IMR-90 (cell line): ENCODE data around the gene KIF21A. TPM values are rescaled to one million over a fixed set of nuclear protein-coding genes. Genes with fewer than 3 reads are reported as not detected.

Experiments used
- ATAC-seq: fragments of 200-7000 bp; cut with Tn5 transposase; 2 replicates; pipeline ENCODE4 v1.9.1; 2020; ENCODE audit warnings: low read depth, mild to moderate bottlenecking, moderate library complexity
- BruUV-seq: library from RNA; stranded (reverse); fragments of 400-500 nt; replicated peaks from 2 replicates; lab custom pipeline; 2021; lab: Mats Ljungman, UMichigan
- CTCF ChIA-PET: fragments of 300-600 bp; formaldehyde crosslinking; extraction: SDS; loops from one replicate; lab custom pipeline; 2021; ENCODE audit warnings: antibody characterized with exemption; lab: Yijun Ruan, JAX
- POLR2A ChIA-PET: fragments of 300-600 bp; sonication (Branson Sonifier 250); formaldehyde crosslinking; loops from one replicate; lab custom pipeline; 2022; ENCODE audit warnings: antibody characterized with exemption; ENCODE audit not compliant: unreplicated experiment; lab: Charles Lee
- DNase-seq: peaks from one replicate; pipeline ENCODE4 v3.0.0; 2013
- H2AFZ ChIP-seq: replicated peaks from 2 replicates; pipeline ENCODE3; 2013; ENCODE audit warnings: low read length, mild to moderate bottlenecking; ENCODE audit not compliant: poor library complexity
- H2AK5ac ChIP-seq: 2 replicates; pipeline ENCODE4 v1.6.1; 2013; ENCODE audit warnings: low read depth, low read length, inconsistent platforms
- H2AK9ac ChIP-seq: replicated peaks from 2 replicates; pipeline ENCODE3; 2013; ENCODE audit warnings: mild to moderate bottlenecking, low read depth, low read length, moderate library complexity; ENCODE audit not compliant: poor library complexity
- H2BK120ac ChIP-seq: 2 replicates; pipeline ENCODE4 v1.6.1; 2013; ENCODE audit warnings: low read depth, low read length, inconsistent platforms
- H2BK15ac ChIP-seq: 3 replicates; pipeline ENCODE4 v1.6.1; 2013; ENCODE audit warnings: low read depth, low read length, inconsistent platforms
- H2BK20ac ChIP-seq: 2 replicates; pipeline ENCODE4 v1.6.1; 2013; ENCODE audit warnings: low read depth, mild to moderate bottlenecking, inconsistent platforms, low read length, moderate library complexity
- H2BK5ac ChIP-seq: 2 replicates; pipeline ENCODE4 v1.6.1; 2013; ENCODE audit warnings: mild to moderate bottlenecking, low read depth, low read length, inconsistent platforms; ENCODE audit not compliant: poor library complexity, severe bottlenecking
- H3K14ac ChIP-seq: replicated peaks from 2 replicates; pipeline ENCODE4 v1.6.1; 2013; ENCODE audit warnings: low read depth, low read length, inconsistent platforms
- H3K18ac ChIP-seq: 2 replicates; pipeline ENCODE4 v1.6.1; 2013; ENCODE audit warnings: low read depth, low read length, control low read depth
- H3K23ac ChIP-seq: 2 replicates; pipeline ENCODE4 v1.6.1; 2013; ENCODE audit warnings: low read depth, low read length, inconsistent platforms
- H3K27ac ChIP-seq: 2 replicates; pipeline ENCODE4 v1.5.1; 2013; ENCODE audit warnings: mild to moderate bottlenecking, control low read depth, low read length; ENCODE audit not compliant: insufficient read depth
- H3K27me3 ChIP-seq: 2 replicates; pipeline ENCODE4 v1.6.1; 2013; ENCODE audit warnings: low read length; ENCODE audit not compliant: control insufficient read depth, insufficient read depth
- H3K36me3 ChIP-seq: 2 replicates; pipeline ENCODE4 v1.6.1; 2013; ENCODE audit warnings: low read length, mixed read lengths; ENCODE audit not compliant: control insufficient read depth, insufficient read depth
- H3K4ac ChIP-seq: 2 replicates; pipeline ENCODE4 v1.6.1; 2013; ENCODE audit warnings: low read depth, low read length, inconsistent platforms
- H3K4me1 ChIP-seq: 2 replicates; pipeline ENCODE4 v1.6.1; 2013; ENCODE audit warnings: low read length, mixed read lengths; ENCODE audit not compliant: control insufficient read depth, insufficient read depth
- H3K4me2 ChIP-seq: 2 replicates; pipeline ENCODE4 v1.6.1; 2013; ENCODE audit warnings: low read depth, mild to moderate bottlenecking, control low read depth, low read length, moderate library complexity
- H3K4me3 ChIP-seq: 2 replicates; pipeline ENCODE4 v1.5.1; 2013; ENCODE audit warnings: low read depth, mild to moderate bottlenecking, control low read depth, low read length, moderate library complexity; ENCODE audit not compliant: insufficient read depth
- H3K56ac ChIP-seq: 2 replicates; pipeline ENCODE4 v1.6.1; 2013; ENCODE audit warnings: low read length, inconsistent platforms; ENCODE audit not compliant: insufficient read depth; ENCODE audit errors: extremely low read depth
- H3K79me1 ChIP-seq, 2 experiments: 2 replicates each; pipeline ENCODE4 v1.6.1; 2013; ENCODE audit warnings: low read length in 2 of 2, inconsistent platforms in 1 of 2, low read depth in 1 of 2
- H3K9ac ChIP-seq: 2 replicates; pipeline ENCODE4 v1.6.1; 2013; ENCODE audit warnings: low read depth, low read length, control low read depth
- H3K9me1 ChIP-seq: 2 replicates; pipeline ENCODE4 v1.6.1; 2013; ENCODE audit warnings: low read length, inconsistent platforms; ENCODE audit not compliant: insufficient read depth
- H3K9me3 ChIP-seq: 2 replicates; pipeline ENCODE4 v1.6.1; 2013; ENCODE audit warnings: low read length; ENCODE audit not compliant: control insufficient read depth, insufficient read depth
- H4K20me1 ChIP-seq: 2 replicates; pipeline ENCODE4 v1.6.1; 2013; ENCODE audit warnings: low read length, inconsistent platforms; ENCODE audit not compliant: insufficient read depth
- H4K5ac ChIP-seq: 2 replicates; pipeline ENCODE4 v1.6.1; 2013; ENCODE audit warnings: mild to moderate bottlenecking, low read depth, low read length, control low read depth
- H4K8ac ChIP-seq, 2 experiments: 2 replicates each; pipeline ENCODE4 v1.6.1; 2013; ENCODE audit warnings: low read depth in 2 of 2, low read length in 2 of 2, control low read depth in 1 of 2, inconsistent platforms in 1 of 2
- H4K91ac ChIP-seq: 2 replicates; pipeline ENCODE4 v1.6.1; 2013; ENCODE audit warnings: low read depth, low read length, inconsistent platforms; ENCODE audit not compliant: insufficient read depth
- CEBPB ChIP-seq: IDR thresholded peaks from 2 replicates; pipeline ENCODE4 v1.6.1; 2012; ENCODE audit warnings: low read depth, low read length, improper control_type of control experiment
- FOS ChIP-seq: fragments of 150-350 bp; IDR thresholded peaks from 2 replicates; pipeline ENCODE4 v1.6.1; 2016; ENCODE audit warnings: low read depth, low read length
- RFX5 ChIP-seq: IDR thresholded peaks from 2 replicates; pipeline ENCODE4 v1.8.0; 2012; ENCODE audit warnings: low read depth, mild to moderate bottlenecking, low read length, moderate library complexity
- SMC3 ChIP-seq: fragments of 150-350 bp; IDR thresholded peaks from 2 replicates; pipeline ENCODE4 v1.6.1; 2016; ENCODE audit warnings: low read depth, mild to moderate bottlenecking, antibody characterized with exemption, low read length, moderate library complexity
- WGBS, 2 experiments: methylation state at CpG; one replicate each; pipeline versions ENCODE4 v1.1.5 to v1.1.7; 2013; ENCODE audit warnings: missing lambda C conversion rate in 2 of 2; ENCODE audit not compliant: insufficient read length in 1 of 2; ENCODE audit errors: extremely low coverage in 2 of 2; 5-methylcytosine and 5-hydroxymethylcytosine counted together
- dilution Hi-C: fragments of 300-500 bp; cut with HindIII; formaldehyde crosslinking; loops from one replicate; pipeline ENCODE4 v1.14.3; 2018; ENCODE audit warnings: low sequenced_read_pairs; ENCODE audit not compliant: unreplicated experiment
- in situ Hi-C: fragments of 300-500 bp; cut with MboI; formaldehyde crosslinking; loops from 3 replicates; pipeline ENCODE4 v1.14.3; 2019; ENCODE audit warnings: low sequenced_read_pairs, inconsistent platforms, mixed read lengths
- intact Hi-C: fragments of 100-400 bp; cut with micrococcal nuclease; formaldehyde crosslinking; loops from 2 replicates; pipeline ENCODE4 v1.10.0; 2022
- polyA plus RNA-seq, 3 experiments: library from polyadenylated mRNA; depleted of rRNA; stranded (reverse); fragments of >200 nt; gene quantifications; 2 replicates each; pipeline ENCODE4 v1.2.3, GENCODE V29; 2012; ENCODE audit warnings: low replicate concordance in 1 of 3
- total RNA-seq: library from RNA; depleted of rRNA; stranded (reverse); fragments of >200 nt; gene quantifications from 2 replicates; pipeline ENCODE4 v1.2.3, GENCODE V29; 2012
- TF ChIP-seq, protein P1 (sequence below): conservative IDR thresholded peaks from 2 replicates; pipeline ENCODE4 v1.5.1; 2012; ENCODE audit warnings: mild to moderate bottlenecking, low read depth, low read length, improper control_type of control experiment

KIF21A gene
- total and polyA plus RNA-seq, 2 of the 4 experiments (the other 2 are of a cell fraction) = 0.38 to 1.1 TPM

DNA sequence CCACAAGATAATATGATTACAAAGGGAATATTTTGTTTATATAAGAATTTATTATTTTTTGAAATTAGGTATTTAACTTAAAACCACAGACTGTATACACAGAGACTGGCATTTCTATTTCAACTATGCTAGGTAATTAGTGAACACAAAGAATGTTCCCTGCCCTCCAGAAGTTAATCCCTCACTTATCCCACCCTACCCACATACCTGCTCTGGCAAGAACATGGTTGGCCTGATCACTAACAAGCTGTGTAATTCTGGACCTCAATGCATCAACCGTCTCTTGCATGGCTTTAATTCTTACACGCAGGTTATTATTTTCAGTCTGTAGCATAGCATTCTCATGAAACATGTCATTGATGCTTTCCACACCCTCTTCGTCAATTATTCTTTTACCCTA lies 85.9 kb downstream of the KIF21A start:
- intact Hi-C loops = no loop called here
- Histone ChIP-seq H4K8ac (no peak overlapping the region), H3K4me1 (no peaks in the 10 kb centered on the region), H3K9me1 (no peaks in the 10 kb centered on the region), H3K36me3 (no peaks in the 10 kb centered on the region), H2AK5ac (no peak overlapping the region), H3K18ac (no peak overlapping the region), H3K27me3 (no peaks in the 10 kb centered on the region), H4K5ac (no peak overlapping the region), H3K79me1 (no peaks in the 10 kb centered on the region), H2BK5ac (no peak overlapping the region), H4K20me1 (no peaks in the 10 kb centered on the region), H3K27ac (no peak overlapping the region), H3K4me3 (no peak overlapping the region), H3K56ac (no peak overlapping the region), H3K23ac (no peak overlapping the region), H2AK9ac (no peak overlapping the region), H3K4ac (no peak overlapping the region), H3K4me2 (no peak overlapping the region), H3K14ac (no peak overlapping the region), H4K91ac (no peak overlapping the region), H2BK120ac (no peak overlapping the region), H3K9ac (no peak overlapping the region), H2BK15ac (no peak overlapping the region), H2AFZ (no peak overlapping the region), H2BK20ac (no peak overlapping the region), H3K9me3 (no peaks in the 10 kb centered on the region)
- CTCF ChIA-PET = no interaction called here
- BruUV-seq = no TSS peak
- WGBS, 2 experiments = 100% methylated on average over 1 of the region's 3 CpGs; no CpG with 5 or more reads in 1 of the 2 experiments
- in situ Hi-C loops = no loop called here
- ATAC-seq (no peak), DNase-seq (no peak)
- TF ChIP-seq FOS = no peak
- TF ChIP-seq SMC3 = no peak
- no peak for TF ChIP-seq RFX5
- TF ChIP-seq CEBPB = no peak
- TF ChIP-seq, protein P1, sequence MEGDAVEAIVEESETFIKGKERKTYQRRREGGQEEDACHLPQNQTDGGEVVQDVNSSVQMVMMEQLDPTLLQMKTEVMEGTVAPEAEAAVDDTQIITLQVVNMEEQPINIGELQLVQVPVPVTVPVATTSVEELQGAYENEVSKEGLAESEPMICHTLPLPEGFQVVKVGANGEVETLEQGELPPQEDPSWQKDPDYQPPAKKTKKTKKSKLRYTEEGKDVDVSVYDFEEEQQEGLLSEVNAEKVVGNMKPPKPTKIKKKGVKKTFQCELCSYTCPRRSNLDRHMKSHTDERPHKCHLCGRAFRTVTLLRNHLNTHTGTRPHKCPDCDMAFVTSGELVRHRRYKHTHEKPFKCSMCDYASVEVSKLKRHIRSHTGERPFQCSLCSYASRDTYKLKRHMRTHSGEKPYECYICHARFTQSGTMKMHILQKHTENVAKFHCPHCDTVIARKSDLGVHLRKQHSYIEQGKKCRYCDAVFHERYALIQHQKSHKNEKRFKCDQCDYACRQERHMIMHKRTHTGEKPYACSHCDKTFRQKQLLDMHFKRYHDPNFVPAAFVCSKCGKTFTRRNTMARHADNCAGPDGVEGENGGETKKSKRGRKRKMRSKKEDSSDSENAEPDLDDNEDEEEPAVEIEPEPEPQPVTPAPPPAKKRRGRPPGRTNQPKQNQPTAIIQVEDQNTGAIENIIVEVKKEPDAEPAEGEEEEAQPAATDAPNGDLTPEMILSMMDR = no peak
- POLR2A ChIA-PET = no interaction called here
- dilution Hi-C loops = no loop called here
